HG03457 (cell line): ENCODE results near the gene PKHD1.

ENCODE experiments used
- ATAC-seq: cut with Tn5 transposase; IDR thresholded peaks from one replicate; pipeline ENCODE4 v1.9.1; 2021; ENCODE audit warnings: moderate number of reproducible peaks; ENCODE audit not compliant: unreplicated experiment

The PKHD1 gene, protein sequence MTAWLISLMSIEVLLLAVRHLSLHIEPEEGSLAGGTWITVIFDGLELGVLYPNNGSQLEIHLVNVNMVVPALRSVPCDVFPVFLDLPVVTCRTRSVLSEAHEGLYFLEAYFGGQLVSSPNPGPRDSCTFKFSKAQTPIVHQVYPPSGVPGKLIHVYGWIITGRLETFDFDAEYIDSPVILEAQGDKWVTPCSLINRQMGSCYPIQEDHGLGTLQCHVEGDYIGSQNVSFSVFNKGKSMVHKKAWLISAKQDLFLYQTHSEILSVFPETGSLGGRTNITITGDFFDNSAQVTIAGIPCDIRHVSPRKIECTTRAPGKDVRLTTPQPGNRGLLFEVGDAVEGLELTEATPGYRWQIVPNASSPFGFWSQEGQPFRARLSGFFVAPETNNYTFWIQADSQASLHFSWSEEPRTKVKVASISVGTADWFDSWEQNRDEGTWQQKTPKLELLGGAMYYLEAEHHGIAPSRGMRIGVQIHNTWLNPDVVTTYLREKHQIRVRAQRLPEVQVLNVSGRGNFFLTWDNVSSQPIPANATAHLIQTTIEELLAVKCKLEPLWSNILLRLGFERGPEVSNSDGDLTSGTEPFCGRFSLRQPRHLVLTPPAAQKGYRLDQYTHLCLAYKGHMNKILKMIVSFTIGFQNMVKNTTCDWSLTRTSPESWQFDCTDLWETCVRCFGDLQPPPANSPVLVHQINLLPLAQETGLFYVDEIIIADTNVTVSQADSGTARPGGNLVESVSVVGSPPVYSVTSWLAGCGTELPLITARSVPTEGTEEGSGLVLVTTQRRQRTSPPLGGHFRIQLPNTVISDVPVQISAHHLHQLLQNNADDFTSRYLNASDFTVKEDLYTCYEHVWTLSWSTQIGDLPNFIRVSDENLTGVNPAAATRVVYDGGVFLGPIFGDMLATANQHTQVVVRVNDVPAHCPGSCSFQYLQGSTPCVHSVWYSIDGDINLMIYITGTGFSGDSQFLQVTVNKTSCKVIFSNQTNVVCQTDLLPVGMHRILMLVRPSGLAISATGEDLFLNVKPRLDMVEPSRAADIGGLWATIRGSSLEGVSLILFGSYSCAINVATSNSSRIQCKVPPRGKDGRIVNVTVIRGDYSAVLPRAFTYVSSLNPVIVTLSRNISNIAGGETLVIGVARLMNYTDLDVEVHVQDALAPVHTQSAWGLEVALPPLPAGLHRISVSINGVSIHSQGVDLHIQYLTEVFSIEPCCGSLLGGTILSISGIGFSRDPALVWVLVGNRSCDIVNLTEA (N-terminal part only)

GRCh38 chr6:52087498-52087999, at the start of gene PKHD1:
Gene PKHD1 (minus strand): TSS chr6:52087613. CDS start chr6:52084933, 2,680 bp downstream.
- no peak for ATAC-seq

DNA sequence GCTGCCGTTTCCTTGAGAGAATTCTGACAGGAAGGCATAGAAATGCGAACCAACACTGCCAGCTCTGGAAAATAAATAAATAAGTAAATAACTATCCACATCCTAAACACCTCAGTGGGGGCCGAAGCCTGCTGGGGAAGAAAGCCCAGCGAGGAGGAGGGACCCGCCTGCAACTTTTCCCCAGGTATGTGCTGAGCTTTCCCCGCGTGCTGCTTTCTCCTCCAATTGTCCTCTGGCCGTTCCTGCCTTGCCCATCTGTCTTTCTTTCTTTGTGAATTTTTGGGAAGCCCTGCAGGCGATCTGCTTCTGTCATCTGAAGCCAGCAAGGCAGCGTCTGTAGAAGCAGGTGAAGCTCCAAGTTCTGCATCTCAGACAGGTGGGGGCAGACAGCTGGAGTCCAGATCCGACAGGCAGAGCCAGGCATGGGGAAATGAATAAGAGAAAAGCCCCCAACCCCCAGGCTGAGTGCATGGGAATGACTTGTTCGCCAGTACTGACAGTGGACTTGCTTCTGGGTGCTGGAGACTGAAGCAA, 49.6 kb upstream of the PKHD1 start:
- ATAC-seq: no peak

DNA sequence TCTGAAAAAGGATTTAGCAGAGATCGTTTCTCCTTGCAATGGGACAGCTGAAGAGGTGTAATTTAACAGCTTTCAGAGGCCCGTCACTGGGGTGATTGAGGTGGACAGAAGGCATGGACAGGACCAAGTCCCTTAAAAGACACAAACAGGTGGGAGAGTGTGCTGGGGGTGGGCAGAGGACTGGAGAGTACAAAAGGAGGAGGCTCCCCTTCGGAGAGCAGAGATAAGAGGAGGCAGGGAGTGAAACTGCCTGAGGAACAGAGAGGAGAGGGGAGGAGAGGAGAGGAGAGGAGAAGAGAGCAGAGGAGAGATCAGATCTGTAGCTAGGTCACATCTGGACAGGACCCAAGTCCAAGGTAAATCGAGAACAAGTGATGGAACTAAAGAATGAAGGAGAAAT, 48.6 kb upstream of the PKHD1 start:
- no peak for ATAC-seq

DNA sequence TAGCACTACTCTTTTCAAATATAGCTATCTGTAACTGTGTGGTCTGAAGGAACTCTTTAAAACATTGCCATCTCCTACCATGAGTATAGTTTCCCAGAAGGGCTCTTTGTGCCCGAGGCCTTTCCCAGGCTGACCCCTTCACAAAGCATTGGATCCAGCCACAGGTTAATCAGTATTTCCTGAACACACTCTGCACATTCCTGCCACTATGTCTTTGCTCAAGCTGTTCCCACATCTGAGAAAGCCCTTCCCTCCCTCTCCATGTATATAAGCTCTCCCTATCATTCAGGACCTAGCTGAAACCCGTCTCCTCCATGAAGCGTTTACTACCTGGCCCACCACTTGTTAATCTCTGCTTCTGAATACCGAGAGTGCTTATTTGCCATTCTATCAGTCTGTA, 47.8 kb upstream of the PKHD1 start:
- no peak for ATAC-seq

GRCh38 chr6:52134011-52134410, 46.6 kb upstream of the PKHD1 start:
- no peak for ATAC-seq

GRCh38 chr6:52133324-52133723, 45.9 kb upstream of the PKHD1 start:
- ATAC-seq: no peak

GRCh38 chr6:52132292-52132691, 44.9 kb upstream of the PKHD1 start:
- ATAC-seq: no peak

- ATAC-seq: no peak
Measured at GRCh38 chr6:52130440-52130839, 43.0 kb upstream of the PKHD1 start.

DNA sequence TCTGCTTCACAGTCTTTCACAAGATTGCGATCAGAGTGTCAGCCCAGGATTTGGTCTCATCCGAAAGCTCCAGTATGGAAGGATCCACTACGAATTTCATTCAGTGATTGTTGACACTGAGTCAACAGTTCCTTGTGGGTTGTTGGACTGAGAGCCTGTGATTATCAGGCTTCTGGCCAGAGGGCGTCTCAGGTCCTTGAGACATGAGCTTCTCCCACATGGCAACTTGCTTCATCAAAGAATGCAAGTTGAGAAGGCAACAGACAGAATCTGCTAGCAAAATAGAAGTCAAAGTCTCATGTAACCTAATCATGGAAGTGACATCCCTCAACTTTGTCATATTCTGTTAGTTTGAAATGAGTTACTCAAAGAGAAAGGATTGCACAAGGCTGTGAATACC, 40.5 kb upstream of the PKHD1 start:
- no peak for ATAC-seq

DNA sequence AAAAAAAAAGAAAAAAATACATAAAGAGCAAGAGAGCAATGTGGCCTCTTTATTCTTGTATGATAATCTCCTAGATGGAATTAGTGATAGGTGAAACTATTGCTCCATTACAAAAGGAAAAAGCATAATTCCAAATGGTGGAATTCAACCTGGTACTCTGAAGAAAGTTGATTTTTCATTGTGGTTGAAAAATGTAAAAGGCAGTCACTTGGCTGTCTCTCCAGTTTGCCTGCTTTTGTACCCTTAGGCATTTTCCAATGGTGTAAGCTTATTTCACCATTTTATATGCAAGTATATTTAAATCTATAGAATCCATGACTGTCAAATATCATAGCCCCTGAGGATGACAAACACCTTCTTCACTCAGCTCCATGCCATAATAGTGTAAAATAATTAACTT, 38.8 kb upstream of the PKHD1 start:
- no peak for ATAC-seq

- no peak for ATAC-seq
Measured at GRCh38 chr6:52125572-52125971, 38.2 kb upstream of the PKHD1 start.

GRCh38 chr6:52125139-52125538, 37.7 kb upstream of the PKHD1 start:
- no peak for ATAC-seq

DNA sequence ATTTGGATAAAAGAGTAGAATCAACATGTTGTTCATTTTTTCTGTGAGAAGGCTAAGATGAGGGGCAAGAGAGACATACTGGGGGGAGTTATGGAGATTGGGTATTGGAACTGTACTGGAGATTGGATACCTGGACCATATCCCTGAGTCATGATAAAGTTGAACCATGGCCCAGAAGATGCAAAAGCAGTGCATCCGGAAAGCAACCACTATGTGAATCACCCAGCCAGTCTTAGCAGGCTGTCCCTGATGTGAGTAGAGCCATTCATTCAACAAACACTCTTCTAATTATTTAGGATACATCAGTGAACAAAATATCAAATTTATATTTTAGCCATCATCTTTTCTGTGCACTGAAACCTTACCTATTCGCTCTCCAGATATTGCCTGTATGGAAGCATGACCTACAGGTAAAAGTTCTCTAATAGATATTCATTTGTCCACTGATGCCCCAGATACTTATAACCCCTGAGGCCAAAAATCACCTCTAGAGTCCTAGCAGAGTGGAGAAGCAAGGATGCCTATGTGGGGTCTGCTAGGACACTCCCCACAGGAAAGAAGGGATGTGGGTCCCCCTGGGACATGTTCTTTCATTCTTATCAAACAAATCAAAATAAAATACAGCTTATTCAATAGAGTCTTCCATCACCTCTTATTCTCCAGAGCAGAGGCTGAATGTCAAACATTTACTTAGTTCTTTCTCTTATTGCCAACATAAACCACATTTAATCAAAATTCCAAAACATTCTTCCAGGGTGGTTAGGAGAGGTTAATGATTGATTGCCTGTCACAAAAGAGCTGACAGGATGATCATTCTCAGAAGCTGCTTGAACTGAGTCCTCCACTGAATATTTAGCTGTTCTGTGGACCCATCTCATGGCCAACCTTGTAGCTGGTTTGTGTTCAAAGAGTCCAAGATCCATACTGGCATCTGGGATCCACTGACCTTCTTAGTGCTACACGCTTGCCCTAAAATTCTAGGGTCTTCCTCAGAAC, 37.0 kb upstream of the PKHD1 start:
- ATAC-seq: no peak

GRCh38 chr6:52123251-52123650, 35.8 kb upstream of the PKHD1 start:
- ATAC-seq: no peak

DNA sequence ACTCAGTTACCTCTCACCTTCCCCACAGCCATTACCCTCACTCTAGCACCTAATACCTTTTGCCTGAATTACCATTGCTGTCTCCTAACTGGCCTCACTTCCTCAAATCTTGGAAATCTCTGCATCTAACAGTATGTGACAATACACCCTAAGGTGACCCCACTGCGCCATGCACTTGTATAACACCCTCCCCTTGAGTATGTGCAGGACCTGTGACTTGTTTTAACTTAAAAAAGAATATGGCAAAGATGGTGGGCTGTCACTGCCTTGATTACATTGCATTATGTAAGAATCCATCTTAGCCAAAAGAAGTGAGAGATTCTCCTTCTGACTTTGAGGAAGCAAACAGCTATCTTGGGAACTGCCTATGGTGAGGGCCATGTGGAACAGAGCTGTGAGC, 29.9 kb upstream of the PKHD1 start:
- ATAC-seq: no peak

- ATAC-seq: no peak
Measured at GRCh38 chr6:52116605-52116948, 29.2 kb upstream of the PKHD1 start.

- no peak for ATAC-seq
Measured at GRCh38 chr6:52115891-52116604, 28.6 kb upstream of the PKHD1 start.

DNA sequence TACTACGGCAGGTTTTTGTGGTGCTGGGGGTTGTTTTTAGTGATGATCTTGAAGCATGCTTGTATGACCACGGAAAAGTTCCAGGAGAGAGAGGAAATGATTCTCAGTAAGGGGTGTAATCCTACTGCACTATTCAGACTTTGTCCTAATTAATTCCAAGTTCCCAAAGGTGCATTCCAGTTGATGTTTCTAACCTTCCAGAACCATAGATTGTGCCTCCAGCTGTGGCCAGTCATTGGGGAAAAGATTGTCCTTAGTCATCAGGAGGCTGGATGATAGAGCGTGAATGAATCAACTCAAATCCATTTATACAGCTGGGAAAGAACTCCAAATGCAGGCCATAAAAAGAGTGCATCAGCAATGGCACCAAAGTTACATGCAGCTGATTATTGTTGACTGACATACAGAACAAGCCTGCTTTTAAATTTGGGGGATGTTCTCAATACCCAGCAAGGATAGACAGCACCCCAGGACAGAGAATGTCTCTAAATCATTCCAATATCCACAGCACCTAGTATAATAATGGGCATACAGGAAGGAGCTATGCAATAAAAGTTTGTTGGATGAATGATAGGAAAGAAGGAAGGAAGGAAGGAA, 27.8 kb upstream of the PKHD1 start:
- ATAC-seq: no peak

- ATAC-seq: no peak
Measured at GRCh38 chr6:52109171-52109571, 21.8 kb upstream of the PKHD1 start.
